Thoracic aorta (tissue), 2 donors: ENCODE data around the gene ZFAND2A. TPM values are rescaled to one million over a fixed set of nuclear protein-coding genes. Genes with fewer than 3 reads are reported as not detected.

Experiments used
- ATAC-seq: fragments of 150-250 bp; one replicate; pipeline ENCODE4 v1.8.0; 2017; ENCODE audit warnings: low read depth; ENCODE audit not compliant: insufficient number of reproducible peaks, low FRiP score
- DNase-seq: peaks from one replicate; pipeline ENCODE4 v3.0.0-alpha.2; 2020; ENCODE audit warnings: low spot score
- H3K27ac ChIP-seq, 2 donors: fragments of 200-600 bp; sonication (generic); 1 replicate in 1 of 2; 2 replicates in 1 of 2; pipeline ENCODE4 v1.5.1; 2016; ENCODE audit warnings: mild to moderate bottlenecking in 2 of 2, moderate library complexity in 2 of 2
- H3K27me3 ChIP-seq: fragments of 200-600 bp; sonication (generic); replicated peaks from 2 replicates; pipeline ENCODE4 v1.6.0; 2016; ENCODE audit warnings: mild to moderate bottlenecking; ENCODE audit not compliant: insufficient read depth
- H3K36me3 ChIP-seq: fragments of 200-600 bp; sonication (generic); one replicate; pipeline ENCODE4 v1.5.1; 2016
- H3K4me1 ChIP-seq, 2 donors: fragments of 200-600 bp; sonication (generic); 1 replicate in 1 of 2; 2 replicates in 1 of 2; pipeline versions ENCODE4 v1.5.1 to v1.6.0; 2016; ENCODE audit warnings: low read depth in 2 of 2, mild to moderate bottlenecking in 1 of 2; ENCODE audit not compliant: control insufficient read depth in 1 of 2
- H3K4me3 ChIP-seq: fragments of 200-600 bp; sonication (generic); 2 replicates; pipeline ENCODE4 v1.5.1; 2016; ENCODE audit warnings: mild to moderate bottlenecking
- H3K9me3 ChIP-seq: fragments of 200-600 bp; sonication (generic); 2 replicates; pipeline ENCODE4 v1.5.1; 2016
- total RNA-seq, 2 donors: library from RNA; depleted of rRNA; stranded (reverse); fragments of >200 nt; gene quantifications; one replicate each; pipeline versions ENCODE4 v1.1.0 to v1.2.3, GENCODE V29; 2016
- TF ChIP-seq, protein P1 (sequence below): fragments of 200-600 bp; sonication (generic); IDR thresholded peaks from one replicate; pipeline ENCODE4 v1.5.1; 2019; ENCODE audit warnings: antibody characterized with exemption

The ZFAND2A gene
- total RNA-seq, 2 donors from 2014 or later, result 19.3 to 23.2 TPM

DNA sequence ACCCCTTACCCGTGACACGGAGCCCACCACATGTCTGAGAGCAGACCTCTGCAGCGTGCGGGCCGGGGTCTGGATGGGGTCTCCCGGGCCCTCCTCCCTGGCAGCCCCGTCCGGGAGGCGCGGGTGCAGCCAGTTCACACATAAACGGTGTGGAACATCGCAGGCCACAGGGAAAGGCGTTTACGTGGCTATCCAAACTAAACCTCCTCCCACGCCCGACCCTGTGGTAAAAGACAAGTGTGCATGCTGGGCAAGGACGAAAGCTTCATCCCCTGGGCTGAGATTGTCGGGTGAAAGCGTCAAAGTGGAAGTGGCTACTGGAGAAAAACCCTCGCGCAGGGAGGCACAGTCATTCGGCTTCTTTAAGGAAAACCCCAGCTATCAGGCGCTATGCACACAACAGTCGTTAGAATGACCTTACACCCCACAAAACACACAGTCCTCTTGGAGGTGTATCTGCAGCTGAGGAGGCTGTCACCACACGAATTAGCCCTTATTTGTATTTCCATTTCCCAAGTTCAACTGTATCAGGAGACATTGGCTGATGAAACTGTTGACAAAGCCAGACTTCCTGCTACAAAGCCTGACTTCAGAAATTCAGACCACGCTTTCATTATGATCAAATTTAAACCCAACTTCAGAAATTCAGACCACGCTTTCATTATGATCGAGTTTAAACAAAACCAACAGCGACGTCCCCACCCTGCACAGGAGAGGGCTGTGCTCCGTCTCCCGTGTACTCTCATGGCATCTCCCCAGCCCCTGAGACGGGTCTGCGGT, 56.8 kb downstream of the ZFAND2A start:
- peaks cover 10 to 19% of the 10 kb centered on the region in 2 donors for H3K4me1 ChIP-seq
- no peaks in the 10 kb centered on the region for H3K9me3 ChIP-seq
- no peaks in the 10 kb centered on the region for H3K36me3 ChIP-seq
- H3K4me3 ChIP-seq, result no peak overlapping the region
- TF ChIP-seq, protein P1, sequence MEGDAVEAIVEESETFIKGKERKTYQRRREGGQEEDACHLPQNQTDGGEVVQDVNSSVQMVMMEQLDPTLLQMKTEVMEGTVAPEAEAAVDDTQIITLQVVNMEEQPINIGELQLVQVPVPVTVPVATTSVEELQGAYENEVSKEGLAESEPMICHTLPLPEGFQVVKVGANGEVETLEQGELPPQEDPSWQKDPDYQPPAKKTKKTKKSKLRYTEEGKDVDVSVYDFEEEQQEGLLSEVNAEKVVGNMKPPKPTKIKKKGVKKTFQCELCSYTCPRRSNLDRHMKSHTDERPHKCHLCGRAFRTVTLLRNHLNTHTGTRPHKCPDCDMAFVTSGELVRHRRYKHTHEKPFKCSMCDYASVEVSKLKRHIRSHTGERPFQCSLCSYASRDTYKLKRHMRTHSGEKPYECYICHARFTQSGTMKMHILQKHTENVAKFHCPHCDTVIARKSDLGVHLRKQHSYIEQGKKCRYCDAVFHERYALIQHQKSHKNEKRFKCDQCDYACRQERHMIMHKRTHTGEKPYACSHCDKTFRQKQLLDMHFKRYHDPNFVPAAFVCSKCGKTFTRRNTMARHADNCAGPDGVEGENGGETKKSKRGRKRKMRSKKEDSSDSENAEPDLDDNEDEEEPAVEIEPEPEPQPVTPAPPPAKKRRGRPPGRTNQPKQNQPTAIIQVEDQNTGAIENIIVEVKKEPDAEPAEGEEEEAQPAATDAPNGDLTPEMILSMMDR, result no peak
- DNase-seq, result no peak
- H3K27ac ChIP-seq, result no peak overlapping the region
- no peak for ATAC-seq
- H3K27me3 ChIP-seq, result no peaks in the 10 kb centered on the region

Other genes starting within 250 kb of the ZFAND2A start
- 10 to 100 TPM; 24.5 to 24.6 TPM for gene ADAP1, start 205.5 kb downstream of the ZFAND2A start, total RNA-seq
- gene COX19, start 184.6 kb downstream of the ZFAND2A start, total RNA-seq, result 10 to 100 TPM in 1 of 2 donors, 1 to 10 TPM in 1; 7.2 to 18.1 TPM
- gene CYP2W1, start 177.0 kb downstream of the ZFAND2A start, total RNA-seq, result not detected
- gene GPR146, start 115.7 kb downstream of the ZFAND2A start, total RNA-seq, result 10 to 100 TPM in 1 of 2 donors, 1 to 10 TPM in 1; 9.0 to 20.3 TPM
- gene GPER1, start 72.1 kb downstream of the ZFAND2A start, total RNA-seq, result 1 to 10 TPM; 3.9 to 5.3 TPM
- not detected for gene UNCX, start 72.7 kb upstream of the ZFAND2A start, total RNA-seq